ENCODE data around the gene MIOS. TPM values are rescaled to one million over a fixed set of nuclear protein-coding genes. Genes with fewer than 3 reads are reported as not detected.

The MIOS gene
- polyA plus RNA-seq, 3 donors from 2014 or later: 17.4 to 20.6 (median 19.4) TPM

DNA sequence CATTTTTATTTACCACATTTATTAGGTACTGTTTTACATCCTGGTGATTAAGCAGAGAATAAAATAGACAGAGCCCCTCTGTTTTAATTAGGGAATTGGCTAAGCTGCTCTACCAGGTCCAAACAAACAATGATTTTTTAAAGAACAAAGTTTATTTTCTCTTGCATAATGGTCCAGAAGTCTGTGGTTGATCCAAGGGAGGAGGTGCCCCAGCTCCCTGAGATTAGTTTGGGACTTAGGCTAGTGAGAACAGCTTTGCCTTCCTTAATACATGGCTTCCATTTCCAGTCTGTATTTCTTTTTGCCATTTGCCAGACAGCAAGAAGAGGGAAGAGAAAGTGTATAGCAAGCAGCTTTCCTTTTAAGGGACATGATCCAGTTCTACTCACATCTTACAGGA, 2.9 kb upstream of the MIOS start:
- Mint-ChIP-seq H3K27ac (no peak overlapping the region), H3K36me3 (peaks cover 6 to 21% (median 19%) of the 10 kb centered on the region in 3 donors), H3K4me3 (no peak overlapping the region), H3K27me3 (ENCODE audit: low read depth in 3 of 3) (peaks cover 2 to 5% (median 5%) of the 10 kb centered on the region in 3 donors), H3K4me1 (peaks cover 16 to 18% of the 10 kb centered on the region in 2 donors), H3K9me3 (peaks cover 0 to 5% (median under 1%) of the 10 kb centered on the region in 6 donors)
- no peak for DNase-seq

DNA sequence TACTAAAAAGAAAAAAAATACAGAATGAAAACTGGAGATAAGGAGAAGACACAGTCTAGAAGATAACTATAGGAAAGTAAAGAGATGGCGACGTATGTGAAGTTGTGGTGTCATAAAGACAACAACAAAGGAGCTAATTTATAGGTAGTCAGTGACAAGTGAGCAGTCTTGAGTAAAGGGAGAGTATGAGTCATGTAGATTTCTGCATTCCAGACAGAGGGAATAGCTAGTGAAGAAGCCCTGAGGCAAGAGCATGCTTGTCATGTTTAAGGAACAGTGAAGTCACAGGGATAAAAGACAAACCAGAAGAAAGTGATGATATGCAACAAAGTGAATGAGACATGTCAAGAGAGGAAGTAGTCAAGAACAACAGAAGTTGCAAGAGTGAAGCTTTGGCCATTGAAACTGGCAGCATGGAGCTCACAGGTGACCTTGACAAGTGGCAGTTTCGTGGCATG, 2.3 kb upstream of the MIOS start:
- H3K27me3 Mint-ChIP-seq (ENCODE audit: low read depth in 3 of 3): peaks cover 0 to 4% (median 2%) of the 10 kb centered on the region in 3 donors
- H3K4me3 Mint-ChIP-seq: no peak overlapping the region
- DNase-seq: no peak
- H3K9me3 Mint-ChIP-seq: no peaks in the 10 kb centered on the region
- H3K27ac Mint-ChIP-seq: no peak overlapping the region
- peaks cover 4 to 16% (median 14%) of the 10 kb centered on the region in 3 donors for H3K36me3 Mint-ChIP-seq
- peaks cover 21 to 23% of the 10 kb centered on the region in 2 donors for H3K4me1 Mint-ChIP-seq

DNA sequence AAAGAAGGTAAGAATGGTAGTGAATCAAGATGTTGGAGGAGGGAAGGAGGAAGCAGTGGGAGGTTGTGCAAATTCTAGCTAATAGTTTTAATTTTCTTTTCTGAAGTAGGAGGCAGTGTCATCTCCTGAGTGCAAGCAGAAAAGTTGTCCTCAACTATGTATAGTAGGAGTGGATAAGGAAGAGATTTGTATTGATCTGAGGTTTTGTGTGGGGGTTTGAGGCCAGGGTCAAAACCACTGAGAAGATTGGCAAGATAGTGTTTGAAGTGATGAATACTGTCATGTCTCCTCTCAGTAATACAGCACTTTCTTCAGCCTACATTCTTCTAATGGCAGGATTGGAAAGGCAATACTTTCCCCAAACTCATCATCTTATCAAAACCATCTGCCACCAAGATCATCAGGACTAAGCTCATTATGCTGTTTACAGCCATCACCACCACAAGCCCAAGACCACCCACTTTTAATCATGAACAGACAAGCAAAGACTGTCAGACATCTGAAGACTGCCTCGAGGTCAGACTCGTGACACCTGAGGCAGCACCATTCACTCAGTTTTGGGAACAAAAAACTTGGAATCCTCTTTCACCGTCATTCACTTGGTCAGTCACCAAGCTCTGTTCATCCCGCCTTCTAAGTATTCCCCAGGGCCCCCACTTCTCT, 1.5 kb upstream of the MIOS start:
- Mint-ChIP-seq H3K36me3 (peaks cover 0 to 12% (median 9%) of the 10 kb centered on the region in 3 donors), H3K27ac (no peak overlapping the region), H3K9me3 (no peaks in the 10 kb centered on the region), H3K4me3 (no peak overlapping the region), H3K4me1 (peaks cover 29 to 31% of the 10 kb centered on the region in 2 donors), H3K27me3 (ENCODE audit: low read depth in 3 of 3) (peaks cover 0 to 4% (median 0%) of the 10 kb centered on the region in 3 donors)
- no peak for DNase-seq

DNA sequence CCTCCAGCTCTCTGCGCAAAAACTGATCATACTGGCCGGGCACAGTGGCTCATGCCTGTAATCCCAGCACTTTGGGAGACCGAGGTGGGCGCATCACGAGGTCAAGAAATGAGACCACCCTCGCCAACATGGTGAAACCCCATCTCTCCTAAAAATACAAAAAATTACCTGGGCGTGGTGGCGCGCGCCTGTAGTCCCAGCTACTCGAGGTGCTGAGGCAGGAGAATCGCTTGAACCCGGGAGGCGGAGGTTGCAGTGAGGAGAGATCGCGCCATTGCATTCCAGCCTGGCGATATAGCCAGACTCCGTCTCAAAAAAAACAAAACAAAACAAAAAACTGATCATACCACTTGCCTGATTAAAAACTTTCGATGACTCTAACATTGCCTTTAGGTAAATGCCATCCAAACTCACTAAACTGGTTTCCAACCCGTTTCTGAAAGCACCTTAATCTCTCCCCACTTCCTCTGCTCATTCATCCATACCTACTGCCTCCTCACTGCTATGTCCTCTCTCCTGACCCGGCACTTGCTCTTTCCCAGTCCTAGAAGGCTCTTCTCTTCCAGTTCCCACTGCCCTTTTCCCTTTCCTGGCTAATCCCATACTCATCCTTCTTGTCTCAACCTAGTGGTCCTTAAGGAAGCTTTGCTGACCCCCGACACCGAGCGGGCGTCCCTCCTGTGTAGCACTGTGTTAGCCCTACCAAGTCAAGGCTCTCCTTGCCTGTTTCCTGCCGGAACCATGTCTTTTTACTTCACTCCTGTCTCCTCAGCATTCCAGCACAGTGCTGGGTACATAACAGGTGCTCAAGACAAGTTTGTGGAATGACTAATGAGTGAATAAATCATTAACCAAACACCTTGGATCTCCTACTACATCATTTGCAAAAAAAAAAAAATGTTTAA, 686 bp upstream of the MIOS start:
- peaks cover 0 to 4% (median 0%) of the 10 kb centered on the region in 3 donors for H3K27me3 Mint-ChIP-seq (ENCODE audit: low read depth in 3 of 3)
- H3K4me3 Mint-ChIP-seq: no peak overlapping the region
- no peaks in the 10 kb centered on the region for H3K9me3 Mint-ChIP-seq
- no peak overlapping the region for H3K27ac Mint-ChIP-seq
- no peak for DNase-seq
- H3K4me1 Mint-ChIP-seq: peaks cover 34 to 39% of the 10 kb centered on the region in 2 donors
- peaks cover 0 to 7% (median 4%) of the 10 kb centered on the region in 3 donors for H3K36me3 Mint-ChIP-seq

DNA sequence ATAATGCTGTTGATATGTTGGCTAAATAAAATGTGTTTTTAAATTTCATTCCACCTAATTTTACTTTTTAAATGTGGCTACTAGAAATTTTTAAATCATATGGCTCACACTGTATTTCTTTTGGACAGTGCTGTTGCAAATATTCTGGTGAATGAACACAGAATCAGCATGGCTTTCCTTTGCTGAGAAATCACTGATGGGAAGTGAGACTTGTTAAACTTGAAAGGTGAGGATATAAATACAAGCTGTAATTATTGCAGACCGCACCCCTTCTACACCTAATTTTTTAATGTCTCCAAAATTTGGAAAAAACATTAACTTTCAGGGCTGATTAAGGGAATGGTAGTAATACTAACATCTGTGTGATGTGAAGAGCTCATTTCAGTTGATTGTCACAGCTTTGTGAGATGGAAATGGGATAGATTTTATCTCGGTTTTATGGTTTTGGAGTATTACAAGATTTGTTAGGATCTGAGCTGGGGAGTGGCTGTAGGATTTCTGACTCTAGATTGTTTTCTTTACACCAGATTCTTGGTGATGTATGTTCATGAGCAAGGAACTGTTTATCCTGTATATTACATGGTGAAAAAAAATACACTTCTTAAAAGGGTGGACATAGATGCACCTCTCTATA, 1.3 kb downstream of the MIOS start:
- H3K9me3 Mint-ChIP-seq: no peaks in the 10 kb centered on the region
- no peaks in the 10 kb centered on the region for H3K36me3 Mint-ChIP-seq
- H3K27ac Mint-ChIP-seq: peak overlapping the region; percentile 72 to 90 (median 86)
- peaks cover 0 to 4% (median 0%) of the 10 kb centered on the region in 3 donors for H3K27me3 Mint-ChIP-seq (ENCODE audit: low read depth in 3 of 3)
- H3K4me3 Mint-ChIP-seq: peak overlapping the region; percentile 81 to 90 (median 82)
- peaks cover 34 to 40% of the 10 kb centered on the region in 2 donors for H3K4me1 Mint-ChIP-seq
- no peak for DNase-seq

DNA sequence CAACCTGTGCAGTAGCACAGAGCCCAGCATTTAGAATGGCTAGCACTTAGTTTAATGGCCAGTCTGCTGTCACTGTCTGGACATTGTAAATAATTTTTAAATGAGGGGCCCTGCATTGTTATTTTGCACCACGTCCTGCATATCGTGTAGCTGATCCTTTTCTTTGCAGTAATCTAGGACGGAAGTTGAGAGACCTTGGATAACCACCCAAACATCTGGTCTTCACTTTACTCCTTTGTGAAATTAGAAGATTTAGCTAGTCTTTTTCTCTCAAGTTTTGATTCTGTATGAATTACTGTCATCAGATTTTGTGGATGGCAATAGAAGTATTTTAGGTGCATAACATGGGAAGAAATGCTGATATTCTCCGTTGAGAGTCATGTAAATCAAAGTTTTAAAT, 1.9 kb downstream of the MIOS start:
- Mint-ChIP-seq H3K4me3 (peak overlapping the region; percentile 31 to 90 (median 81)), H3K9me3 (no peaks in the 10 kb centered on the region), H3K36me3 (peaks cover 0 to 2% (median 2%) of the 10 kb centered on the region in 3 donors), H3K27ac (peak overlapping the region; percentile 43 to 83 (median 77)), H3K27me3 (ENCODE audit: low read depth in 3 of 3) (peaks cover 0 to 4% (median 0%) of the 10 kb centered on the region in 3 donors), H3K4me1 (peaks cover 34 to 40% of the 10 kb centered on the region in 2 donors)
- DNase-seq: no peak

DNA sequence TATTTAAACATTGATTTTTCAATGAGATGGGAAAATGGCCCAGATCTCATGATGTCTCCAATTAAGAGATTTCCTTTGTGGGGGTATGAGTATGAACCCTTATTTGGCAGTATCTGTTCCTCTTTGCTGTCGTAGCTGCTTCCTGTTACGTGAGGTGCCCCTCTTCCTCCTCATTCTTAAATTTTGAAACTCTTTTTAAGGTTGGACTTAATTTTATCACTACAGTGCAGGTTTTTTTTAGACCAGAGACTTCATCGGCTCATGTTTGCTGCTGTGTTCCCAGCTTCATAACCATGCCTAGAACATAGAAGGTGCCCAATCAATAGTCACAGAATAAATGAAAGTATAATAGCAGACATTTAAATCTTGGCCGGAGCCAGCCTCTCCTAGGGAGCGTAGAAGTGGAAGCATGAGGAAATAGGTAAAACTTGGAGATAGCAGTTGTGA, 2.4 kb downstream of the MIOS start:
- DNase-seq: no peak
- H3K4me1 Mint-ChIP-seq: peaks cover 34 to 40% of the 10 kb centered on the region in 2 donors
- H3K27me3 Mint-ChIP-seq (ENCODE audit: low read depth in 3 of 3): peaks cover 0 to 4% (median 0%) of the 10 kb centered on the region in 3 donors
- H3K36me3 Mint-ChIP-seq: peaks cover 4 to 7% (median 5%) of the 10 kb centered on the region in 3 donors
- no peaks in the 10 kb centered on the region for H3K9me3 Mint-ChIP-seq
- peak overlapping the region; percentile 31 to 90 (median 46) for H3K4me3 Mint-ChIP-seq
- peak overlapping the region; percentile 43 to 83 (median 77) for H3K27ac Mint-ChIP-seq

DNA sequence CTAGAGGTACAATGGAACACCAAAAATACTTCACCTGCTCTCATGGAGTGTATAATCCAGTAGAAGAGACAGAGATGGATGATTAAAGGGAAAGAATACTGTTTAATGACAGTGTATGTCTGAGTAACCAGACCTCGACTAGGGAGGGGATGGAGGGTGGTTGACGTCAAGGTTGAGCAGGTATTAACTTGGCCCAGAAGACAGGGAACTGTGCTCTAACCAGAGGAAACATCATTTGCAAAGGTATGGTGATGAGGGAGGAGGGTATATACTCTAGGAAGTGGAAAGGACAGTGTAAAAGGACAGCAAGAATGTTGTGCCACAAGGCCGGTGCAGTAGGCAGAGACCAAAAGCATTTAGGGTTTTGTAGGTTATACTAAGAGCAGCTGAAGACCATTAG, 2.9 kb downstream of the MIOS start:
- peaks cover 34 to 40% of the 10 kb centered on the region in 2 donors for H3K4me1 Mint-ChIP-seq
- peak overlapping the region; percentile 43 to 83 (median 77) for H3K27ac Mint-ChIP-seq
- no peak for DNase-seq
- H3K4me3 Mint-ChIP-seq: peak overlapping the region in 3 of 5 donors; percentile 41 to 90 (median 83)
- no peaks in the 10 kb centered on the region for H3K9me3 Mint-ChIP-seq
- peaks cover 0 to 4% (median 0%) of the 10 kb centered on the region in 3 donors for H3K27me3 Mint-ChIP-seq (ENCODE audit: low read depth in 3 of 3)
- H3K36me3 Mint-ChIP-seq: peaks cover 5 to 10% (median 7%) of the 10 kb centered on the region in 3 donors

DNA sequence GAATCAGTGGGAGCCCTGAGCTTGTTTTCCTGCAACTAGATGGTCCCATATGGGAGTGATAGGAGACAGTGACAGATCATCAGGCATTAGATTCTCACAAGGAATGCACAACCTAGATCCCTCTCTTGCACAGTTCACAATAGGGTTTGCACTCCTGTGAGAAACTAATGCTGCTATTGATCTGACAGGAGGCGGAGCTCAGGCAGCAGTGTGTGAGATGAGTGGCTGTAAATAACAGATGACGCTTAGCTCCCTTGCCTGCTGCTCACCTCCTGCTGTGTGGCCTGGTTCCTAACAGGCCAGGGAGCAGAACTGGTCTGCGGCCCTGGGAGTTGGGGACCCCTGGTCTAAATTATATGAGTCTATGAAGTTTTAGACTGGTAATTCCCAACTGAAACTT, 3.9 kb downstream of the MIOS start:
- H3K4me3 Mint-ChIP-seq: no peak overlapping the region
- peaks cover 34 to 40% of the 10 kb centered on the region in 2 donors for H3K4me1 Mint-ChIP-seq
- H3K9me3 Mint-ChIP-seq: no peaks in the 10 kb centered on the region
- peaks cover 0 to 4% (median 0%) of the 10 kb centered on the region in 3 donors for H3K27me3 Mint-ChIP-seq (ENCODE audit: low read depth in 3 of 3)
- peak overlapping the region in 3 of 6 donors; percentile 15 to 80 (median 50) for H3K27ac Mint-ChIP-seq
- DNase-seq: no peak
- peaks cover 5 to 10% (median 7%) of the 10 kb centered on the region in 3 donors for H3K36me3 Mint-ChIP-seq

DNA sequence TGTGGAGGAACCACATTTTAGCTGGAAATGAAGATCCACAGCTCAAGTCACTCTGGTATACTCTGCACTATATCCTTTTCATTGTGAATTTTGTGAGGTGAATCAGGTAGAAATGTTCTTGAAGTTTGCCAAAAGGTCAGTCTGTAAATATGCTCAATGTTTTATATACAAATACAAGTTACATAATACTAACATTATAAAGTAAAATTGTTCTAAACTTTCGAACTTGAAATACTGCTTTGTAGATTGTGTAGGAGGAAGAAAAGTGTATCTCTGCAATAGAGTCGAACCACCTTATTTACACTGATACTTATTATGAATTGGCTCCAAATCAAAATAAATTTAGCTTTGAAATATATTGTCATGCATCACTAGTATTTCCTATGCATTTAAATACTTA, 7.0 kb downstream of the MIOS start:
- Mint-ChIP-seq H3K27ac (no peak overlapping the region), H3K36me3 (peaks cover 5 to 10% (median 7%) of the 10 kb centered on the region in 3 donors), H3K9me3 (no peaks in the 10 kb centered on the region), H3K4me1 (peaks cover 20 to 23% of the 10 kb centered on the region in 2 donors), H3K4me3 (no peak overlapping the region), H3K27me3 (ENCODE audit: low read depth in 3 of 3) (peaks cover 0 to under 1% (median 0%) of the 10 kb centered on the region in 3 donors)
- no peak for DNase-seq

DNA sequence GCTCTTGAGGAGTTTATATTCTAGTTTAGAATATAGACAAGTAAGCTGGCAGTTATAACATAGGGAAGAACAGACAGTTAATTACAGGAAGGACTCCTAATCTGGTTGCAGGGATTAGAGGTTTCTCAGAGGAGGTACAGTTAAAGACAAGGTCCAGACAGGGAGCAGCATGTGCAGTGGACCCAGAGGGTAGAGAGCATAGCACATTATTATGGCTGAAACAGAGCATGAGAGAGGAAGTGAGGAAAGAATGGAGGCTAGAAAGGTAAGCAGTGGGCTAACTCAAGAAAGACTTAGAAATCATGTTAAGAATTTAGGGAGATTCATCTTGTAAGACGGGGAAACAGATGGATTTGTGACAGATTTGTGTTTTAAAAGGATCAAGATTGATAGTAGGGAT, 9.7 kb downstream of the MIOS start:
- Mint-ChIP-seq H3K27ac (no peak overlapping the region), H3K4me1 (no peaks in the 10 kb centered on the region)

DNA sequence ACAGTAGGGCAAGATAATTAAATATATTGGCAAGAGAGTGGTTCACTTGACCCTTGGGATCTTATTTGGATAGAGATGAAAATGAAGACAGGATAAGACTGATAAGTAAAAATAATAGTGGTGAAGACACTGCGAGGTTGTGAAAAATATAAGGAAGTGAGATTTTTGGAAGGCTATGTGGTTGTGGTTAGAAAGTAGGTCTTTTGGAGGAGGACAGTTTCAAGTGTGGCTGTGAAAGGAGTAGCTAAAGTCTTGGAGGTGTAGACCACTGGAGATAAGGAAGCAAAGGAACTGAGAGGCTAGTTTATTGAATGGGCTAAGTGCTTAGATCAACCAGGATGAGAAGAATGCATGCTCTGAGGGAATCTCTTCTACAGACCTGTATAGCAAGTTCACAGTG, 11.2 kb downstream of the MIOS start:
- DNase-seq: peak in 1 of 3 donors; percentile 11
- peaks cover 7 to 15% (median 10%) of the 10 kb centered on the region in 3 donors for H3K36me3 Mint-ChIP-seq
- H3K27me3 Mint-ChIP-seq (ENCODE audit: low read depth in 3 of 3): peaks cover 0 to 2% (median 0%) of the 10 kb centered on the region in 3 donors
- H3K4me1 Mint-ChIP-seq: no peaks in the 10 kb centered on the region
- no peaks in the 10 kb centered on the region for H3K9me3 Mint-ChIP-seq
- H3K4me3 Mint-ChIP-seq: no peak overlapping the region
- no peak overlapping the region for H3K27ac Mint-ChIP-seq

More for the DNA sequence above, 9.7 kb downstream of the MIOS start:
- DNase-seq: no peak
- Mint-ChIP-seq H3K4me3 (no peak overlapping the region), H3K36me3 (peaks cover 5 to 10% (median 7%) of the 10 kb centered on the region in 3 donors), H3K27me3 (ENCODE audit: low read depth in 3 of 3) (peaks cover 0 to 2% (median 0%) of the 10 kb centered on the region in 3 donors), H3K9me3 (no peaks in the 10 kb centered on the region)

DNA sequence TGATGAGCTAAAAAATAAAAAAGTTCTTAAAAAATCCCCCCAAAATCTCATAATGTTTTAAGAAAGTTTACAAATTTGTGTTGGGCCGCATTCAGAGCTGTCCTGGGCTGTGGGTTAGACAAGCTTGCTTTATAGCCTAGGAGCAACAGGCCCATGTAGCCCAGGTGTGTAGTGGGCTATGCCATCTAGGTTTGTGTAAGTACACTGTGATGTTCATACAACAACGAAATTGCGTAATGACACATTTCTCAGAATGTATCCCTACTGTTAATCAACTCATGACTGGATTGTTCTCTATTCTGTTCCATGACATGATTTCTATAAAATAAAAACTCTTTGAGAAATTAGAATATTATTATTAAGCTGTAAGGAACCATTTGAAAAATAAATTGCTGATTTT, 13.0 kb downstream of the MIOS start:
- H3K27me3 Mint-ChIP-seq (ENCODE audit: low read depth in 3 of 3): peaks cover 0 to 2% (median 0%) of the 10 kb centered on the region in 3 donors
- H3K27ac Mint-ChIP-seq: no peak overlapping the region
- no peaks in the 10 kb centered on the region for H3K9me3 Mint-ChIP-seq

More for the DNA sequence above, 13.0 kb downstream of the MIOS start:
- no peak overlapping the region for H3K4me3 Mint-ChIP-seq
- no peak for DNase-seq
- peaks cover 0 to 9% (median 8%) of the 10 kb centered on the region in 3 donors for H3K36me3 Mint-ChIP-seq
- H3K4me1 Mint-ChIP-seq: no peaks in the 10 kb centered on the region

Data from immature natural killer cell (primary cell).